Ishikawa (cell line): ENCODE data around the gene UNC5B.
A peak's percentile ranks its signal among the peaks of the same experiment; 100 is the strongest.

Source experiments
- CEBPB ChIP-seq: IDR thresholded peaks from 2 replicates; pipeline ENCODE4 v1.6.1; 2012
- CREB1 ChIP-seq: IDR thresholded peaks from 2 replicates; pipeline ENCODE4 v1.6.1; 2012; ENCODE audit warnings: low read depth
- EGR1 ChIP-seq: IDR thresholded peaks from 2 replicates; pipeline ENCODE4 v1.6.1; 2012
- EP300 ChIP-seq: IDR thresholded peaks from 2 replicates; pipeline ENCODE4 v1.6.1; 2012; ENCODE audit warnings: borderline replicate concordance
- FOXM1 ChIP-seq: IDR thresholded peaks from 2 replicates; pipeline ENCODE4 v1.6.1; 2012; ENCODE audit warnings: low read depth, borderline replicate concordance
- MAX ChIP-seq: IDR thresholded peaks from 2 replicates; pipeline ENCODE4 v1.6.1; 2012
- NFIC ChIP-seq: IDR thresholded peaks from 2 replicates; pipeline ENCODE4 v1.6.1; 2012
- RAD21 ChIP-seq: IDR thresholded peaks from 2 replicates; pipeline ENCODE4 v1.6.1; 2012; ENCODE audit warnings: low read depth
- TAF1 ChIP-seq: IDR thresholded peaks from 2 replicates; pipeline ENCODE4 v1.6.1; 2012; ENCODE audit warnings: low read depth, mild to moderate bottlenecking
- TCF12 ChIP-seq: IDR thresholded peaks from 2 replicates; pipeline ENCODE4 v1.6.1; 2012; ENCODE audit warnings: low read depth
- TEAD4 ChIP-seq: IDR thresholded peaks from 2 replicates; pipeline ENCODE4 v1.6.1; 2012
- YY1 ChIP-seq: IDR thresholded peaks from 2 replicates; pipeline ENCODE4 v1.6.1; 2012; ENCODE audit warnings: low read depth
- ZBTB7A ChIP-seq: IDR thresholded peaks from 2 replicates; pipeline ENCODE4 v1.6.1; 2012; ENCODE audit warnings: low read depth
- TF ChIP-seq, protein P1 (sequence below): IDR thresholded peaks from 2 replicates; pipeline ENCODE4 v1.6.1; 2012; ENCODE audit warnings: low read depth, mild to moderate bottlenecking
- TF ChIP-seq, protein P2 (sequence below): IDR thresholded peaks from 2 replicates; pipeline ENCODE4 v1.6.1; 2012

The UNC5B gene

DNA sequence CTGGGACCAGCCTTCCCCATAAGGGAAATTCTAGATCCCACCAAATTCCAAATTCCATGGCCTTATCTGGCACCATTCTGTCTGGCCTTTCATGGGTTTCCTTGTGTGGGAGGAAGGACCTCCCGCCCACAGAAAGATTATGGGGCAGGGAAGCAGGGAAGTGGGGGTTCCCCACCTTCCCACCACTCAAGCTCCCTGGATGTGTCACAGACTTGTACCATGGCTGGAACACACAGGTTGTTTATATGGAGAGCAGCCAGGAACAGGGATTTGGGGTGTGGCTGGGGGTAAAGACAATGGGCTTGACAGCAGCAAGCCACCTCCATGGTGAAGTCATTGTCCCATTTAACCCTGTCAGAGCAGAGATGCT lies 18.3 kb downstream of the UNC5B start:
- TF ChIP-seq NFIC: no peak
- no peak for TF ChIP-seq RAD21
- no peak for TF ChIP-seq TAF1
- no peak for TF ChIP-seq CEBPB
- TF ChIP-seq EGR1: no peak
- TF ChIP-seq, protein P1, sequence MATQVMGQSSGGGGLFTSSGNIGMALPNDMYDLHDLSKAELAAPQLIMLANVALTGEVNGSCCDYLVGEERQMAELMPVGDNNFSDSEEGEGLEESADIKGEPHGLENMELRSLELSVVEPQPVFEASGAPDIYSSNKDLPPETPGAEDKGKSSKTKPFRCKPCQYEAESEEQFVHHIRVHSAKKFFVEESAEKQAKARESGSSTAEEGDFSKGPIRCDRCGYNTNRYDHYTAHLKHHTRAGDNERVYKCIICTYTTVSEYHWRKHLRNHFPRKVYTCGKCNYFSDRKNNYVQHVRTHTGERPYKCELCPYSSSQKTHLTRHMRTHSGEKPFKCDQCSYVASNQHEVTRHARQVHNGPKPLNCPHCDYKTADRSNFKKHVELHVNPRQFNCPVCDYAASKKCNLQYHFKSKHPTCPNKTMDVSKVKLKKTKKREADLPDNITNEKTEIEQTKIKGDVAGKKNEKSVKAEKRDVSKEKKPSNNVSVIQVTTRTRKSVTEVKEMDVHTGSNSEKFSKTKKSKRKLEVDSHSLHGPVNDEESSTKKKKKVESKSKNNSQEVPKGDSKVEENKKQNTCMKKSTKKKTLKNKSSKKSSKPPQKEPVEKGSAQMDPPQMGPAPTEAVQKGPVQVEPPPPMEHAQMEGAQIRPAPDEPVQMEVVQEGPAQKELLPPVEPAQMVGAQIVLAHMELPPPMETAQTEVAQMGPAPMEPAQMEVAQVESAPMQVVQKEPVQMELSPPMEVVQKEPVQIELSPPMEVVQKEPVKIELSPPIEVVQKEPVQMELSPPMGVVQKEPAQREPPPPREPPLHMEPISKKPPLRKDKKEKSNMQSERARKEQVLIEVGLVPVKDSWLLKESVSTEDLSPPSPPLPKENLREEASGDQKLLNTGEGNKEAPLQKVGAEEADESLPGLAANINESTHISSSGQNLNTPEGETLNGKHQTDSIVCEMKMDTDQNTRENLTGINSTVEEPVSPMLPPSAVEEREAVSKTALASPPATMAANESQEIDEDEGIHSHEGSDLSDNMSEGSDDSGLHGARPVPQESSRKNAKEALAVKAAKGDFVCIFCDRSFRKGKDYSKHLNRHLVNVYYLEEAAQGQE: no peak
- TF ChIP-seq CREB1: no peak
- TF ChIP-seq MAX: no peak
- no peak for TF ChIP-seq TEAD4

DNA sequence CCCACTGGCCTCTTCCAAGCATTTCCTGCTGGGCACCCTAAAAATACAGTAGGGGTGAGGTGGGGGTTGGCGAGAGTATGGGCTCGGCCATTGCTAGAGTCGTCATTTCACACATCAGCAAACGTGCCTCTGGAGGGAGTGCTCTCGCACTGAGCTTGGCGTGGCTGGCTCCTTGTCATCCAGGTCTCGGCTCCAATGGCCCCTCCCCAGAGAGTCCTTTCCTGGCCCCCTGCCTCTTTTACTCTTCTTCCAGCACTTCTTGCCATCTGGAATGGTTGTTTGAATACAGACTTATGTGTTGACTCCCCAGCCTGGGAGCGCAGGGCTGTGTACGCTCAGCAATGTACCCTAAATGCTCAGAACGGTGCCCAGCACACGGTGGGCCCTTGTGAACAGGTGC lies 18.8 kb downstream of the UNC5B start:
- TF ChIP-seq EGR1: no peak
- TF ChIP-seq NFIC: no peak
- no peak for TF ChIP-seq TAF1
- no peak for TF ChIP-seq TEAD4
- TF ChIP-seq, protein P2, sequence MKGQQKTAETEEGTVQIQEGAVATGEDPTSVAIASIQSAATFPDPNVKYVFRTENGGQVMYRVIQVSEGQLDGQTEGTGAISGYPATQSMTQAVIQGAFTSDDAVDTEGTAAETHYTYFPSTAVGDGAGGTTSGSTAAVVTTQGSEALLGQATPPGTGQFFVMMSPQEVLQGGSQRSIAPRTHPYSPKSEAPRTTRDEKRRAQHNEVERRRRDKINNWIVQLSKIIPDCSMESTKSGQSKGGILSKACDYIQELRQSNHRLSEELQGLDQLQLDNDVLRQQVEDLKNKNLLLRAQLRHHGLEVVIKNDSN: no peak
- no peak for TF ChIP-seq EP300
- TF ChIP-seq CEBPB: no peak
- no peak for TF ChIP-seq CREB1
- no peak for TF ChIP-seq MAX
- TF ChIP-seq ZBTB7A: no peak
- TF ChIP-seq, protein P1: no peak
- no peak for TF ChIP-seq TCF12
- no peak for TF ChIP-seq FOXM1
- no peak for TF ChIP-seq RAD21

DNA sequence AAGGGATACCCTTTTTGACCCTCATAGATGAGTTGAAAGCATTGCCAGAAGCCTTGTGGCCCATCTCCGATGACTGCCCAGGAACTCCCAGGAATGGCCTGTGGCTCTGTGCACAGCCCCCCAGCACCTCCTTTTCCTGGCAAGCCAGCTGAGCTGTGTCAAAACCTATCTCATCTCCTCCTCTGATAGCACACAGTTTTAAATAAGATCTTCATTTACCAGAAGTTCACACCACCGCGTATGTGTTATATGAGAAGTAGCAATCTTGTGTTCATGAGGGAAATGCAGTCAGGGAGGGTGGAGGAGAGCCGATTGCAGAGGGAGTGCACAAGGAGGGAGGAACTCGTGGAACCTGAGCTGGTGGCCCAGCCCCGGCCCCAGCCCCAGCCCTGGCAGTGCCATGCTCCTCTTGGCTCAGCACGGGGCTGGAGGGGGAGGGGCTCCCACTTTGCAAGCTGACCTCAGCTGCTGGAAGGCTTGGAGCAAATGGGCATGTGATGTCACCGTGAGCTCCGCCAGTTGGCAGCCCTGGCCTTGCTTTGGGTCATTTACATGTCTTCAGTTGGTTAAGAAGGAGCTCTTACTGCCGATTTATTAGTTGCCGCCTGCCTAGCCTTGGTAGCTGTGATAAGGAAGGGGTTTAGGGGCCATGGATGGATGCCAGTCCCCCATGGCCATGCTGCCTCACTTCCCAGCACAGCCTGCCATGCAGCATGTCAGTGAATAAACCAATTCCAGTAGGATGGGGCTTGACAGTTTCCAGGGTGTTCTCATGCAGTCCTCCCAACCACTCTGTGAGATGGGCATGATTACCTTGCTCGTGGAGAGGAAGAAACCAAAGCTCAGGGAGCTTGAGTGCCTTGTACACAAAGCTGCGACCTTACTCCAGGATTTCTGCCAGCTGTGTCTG lies 20.0 kb downstream of the UNC5B start:
- TF ChIP-seq TCF12 (no peak), CEBPB (no peak), CREB1 (no peak), EGR1 (no peak), FOXM1 (no peak), NFIC (peak; percentile 29; the same call in 1 of the 2 replicates), TAF1 (no peak), ZBTB7A (no peak), YY1 (no peak), MAX (peak; percentile 70; the same call in 1 of the 2 replicates), RAD21 (peak; percentile 1; the same call in 1 of the 2 replicates), TEAD4 (peak; percentile 24; the same call in 1 of the 2 replicates), EP300 (no peak)
- TF ChIP-seq, protein P2: peak; percentile 65
- TF ChIP-seq, protein P1: no peak

- TF ChIP-seq CREB1 (no peak), FOXM1 (no peak), EGR1 (no peak), ZBTB7A (no peak), TEAD4 (no peak), TCF12 (no peak), RAD21 (no peak), EP300 (no peak), CEBPB (no peak), YY1 (no peak), TAF1 (no peak), NFIC (no peak)
- TF ChIP-seq, protein P2: no peak
- TF ChIP-seq, protein P1: no peak
Observed at GRCh38 chr10:71233482-71233892, 21.1 kb downstream of the UNC5B start.
